ENCODE results near the gene CYFIP2. TPM values are rescaled to one million over a fixed set of nuclear protein-coding genes. Genes with fewer than 3 reads are reported as not detected.

The CYFIP2 gene
- total and polyA plus RNA-seq, 2 of the 13 experiments (the other 11 are each of a cell fraction or from before 2014, with no cell fraction given), result 22.6 to 30.3 TPM

GRCh38 chr5:157288405-157289163 lies 22.7 kb downstream of the CYFIP2 start (continued):
- TF ChIP-seq ZUFSP (CRISPR knock-in tag; IDR thresholded peaks at IDR 0.05; ENCODE audit: borderline replicate concordance), result no peak
- TF ChIP-seq ZNF460 (CRISPR knock-in tag; IDR thresholded peaks at IDR 0.05; ENCODE audit: borderline replicate concordance), result no peak
- no peak for TF ChIP-seq ZNF605 (CRISPR knock-in tag; IDR thresholded peaks at IDR 0.05)
- TF ChIP-seq LBX2 (CRISPR knock-in tag; IDR thresholded peaks at IDR 0.05; ENCODE audit: borderline replicate concordance), result no peak
- TF ChIP-seq HMGXB4 (CRISPR knock-in tag; IDR thresholded peaks at IDR 0.05; ENCODE audit: borderline replicate concordance in 1 of 2, low read depth in 1 of 2), result no peak
- TF ChIP-seq ZBTB25 (CRISPR knock-in tag; IDR thresholded peaks at IDR 0.05), result 0 out of 2 replicates have a peak, but pooled peaks have one; percentile 28
- TF ChIP-seq AFF4 (CRISPR knock-in tag; IDR thresholded peaks at IDR 0.05), result no peak
- no peak for TF ChIP-seq LRRFIP1 (CRISPR knock-in tag; conservative IDR thresholded peaks at IDR 0.05)
- TF ChIP-seq SNAPC5 (CRISPR knock-in tag; IDR thresholded peaks at IDR 0.05; ENCODE audit: borderline replicate concordance), result no peak
- no peak for TF ChIP-seq TP53 (CRISPR knock-in tag; conservative IDR thresholded peaks at IDR 0.05)
- TF ChIP-seq KMT2B (CRISPR knock-in tag; IDR thresholded peaks at IDR 0.05), result no peak
- TF ChIP-seq CBX1 (IDR thresholded peaks at IDR 0.05; ENCODE audit: low read depth), result no peak
- TF ChIP-seq THAP11 (CRISPR knock-in tag; IDR thresholded peaks at IDR 0.05), result no peak; the same call in 1 of the 2 replicates
- no peak for TF ChIP-seq ZNF784 (CRISPR knock-in tag; IDR thresholded peaks at IDR 0.05; ENCODE audit: borderline replicate concordance)
